HG03342 (cell line): ENCODE measurements around the gene TRMT44.
A peak's percentile ranks its signal among the peaks of the same experiment; 100 is the strongest.
"Not testable (repeated sequence)": the region's sequence is repeated elsewhere in the genome, so short reads cannot be mapped to it uniquely, and the experiment has no call there.

Experiments used
- ATAC-seq: cut with Tn5 transposase; IDR thresholded peaks from one replicate; pipeline ENCODE4 v1.9.1; 2021; ENCODE audit warnings: mild to moderate bottlenecking, moderate library complexity; ENCODE audit not compliant: unreplicated experiment

Gene TRMT44

DNA sequence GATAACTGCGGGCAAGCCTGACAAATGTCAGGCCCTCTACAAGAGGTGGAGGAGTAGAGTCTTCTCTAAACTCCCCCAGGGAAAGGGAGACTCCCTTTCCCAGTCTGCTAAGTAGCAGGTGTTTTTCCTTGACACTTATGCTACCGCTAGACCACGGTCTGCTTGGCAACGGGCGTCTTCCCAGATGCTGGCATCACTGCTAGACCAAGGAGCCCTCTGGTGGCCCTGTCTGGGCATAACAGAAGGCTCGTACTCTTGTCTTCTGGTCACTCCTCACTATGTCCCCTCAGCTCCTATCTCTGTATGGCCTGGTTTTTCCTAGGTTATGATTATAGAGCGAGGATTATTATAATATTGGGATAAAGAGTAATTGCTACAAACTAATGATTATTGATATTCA is 33.7 kb upstream of the TRMT44 start:
- ATAC-seq, result not testable (repeated sequence)

DNA sequence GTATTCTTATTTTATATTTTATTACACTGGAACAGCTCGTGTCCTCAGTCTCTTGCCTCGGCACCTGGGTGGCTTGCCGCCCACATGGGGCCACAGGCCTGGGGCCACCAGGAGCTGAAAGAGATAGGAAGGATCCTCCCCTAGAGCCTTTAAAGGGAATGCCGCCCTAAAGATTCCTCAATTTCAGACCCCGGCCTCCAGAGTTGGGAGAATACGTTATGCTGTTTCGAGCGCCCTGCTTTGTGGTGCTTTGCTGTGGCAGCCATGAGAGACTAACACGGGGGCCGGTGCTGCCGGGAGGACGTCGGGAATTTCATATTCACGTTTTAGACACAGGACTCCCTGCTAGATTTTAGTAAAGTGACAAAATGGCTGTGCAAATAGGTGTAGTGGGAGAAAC is 33.3 kb upstream of the TRMT44 start:
- ATAC-seq, result no peak

DNA sequence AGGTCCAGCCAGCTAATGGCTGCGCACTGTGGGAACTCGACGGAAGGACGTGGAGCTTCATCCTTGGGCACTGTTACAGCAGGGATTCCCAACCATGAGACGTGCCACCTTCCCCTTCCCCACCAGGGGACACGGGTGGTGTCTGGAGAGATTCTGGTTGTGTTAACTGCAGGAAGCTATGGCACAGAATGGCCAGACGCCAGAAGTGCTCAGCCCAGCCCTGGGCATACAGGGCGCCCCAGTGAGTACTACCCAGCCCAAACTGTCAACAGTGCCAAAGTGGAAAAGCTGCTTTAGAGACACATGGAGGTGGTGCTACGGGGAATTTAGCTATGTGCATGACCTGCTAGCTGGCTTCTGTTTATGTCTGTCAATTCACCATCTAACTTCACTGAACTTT is 32.8 kb upstream of the TRMT44 start:
- ATAC-seq, result no peak

- no peak for ATAC-seq
Measured at GRCh38 chr4:8409264-8410065, 31.1 kb upstream of the TRMT44 start.

DNA sequence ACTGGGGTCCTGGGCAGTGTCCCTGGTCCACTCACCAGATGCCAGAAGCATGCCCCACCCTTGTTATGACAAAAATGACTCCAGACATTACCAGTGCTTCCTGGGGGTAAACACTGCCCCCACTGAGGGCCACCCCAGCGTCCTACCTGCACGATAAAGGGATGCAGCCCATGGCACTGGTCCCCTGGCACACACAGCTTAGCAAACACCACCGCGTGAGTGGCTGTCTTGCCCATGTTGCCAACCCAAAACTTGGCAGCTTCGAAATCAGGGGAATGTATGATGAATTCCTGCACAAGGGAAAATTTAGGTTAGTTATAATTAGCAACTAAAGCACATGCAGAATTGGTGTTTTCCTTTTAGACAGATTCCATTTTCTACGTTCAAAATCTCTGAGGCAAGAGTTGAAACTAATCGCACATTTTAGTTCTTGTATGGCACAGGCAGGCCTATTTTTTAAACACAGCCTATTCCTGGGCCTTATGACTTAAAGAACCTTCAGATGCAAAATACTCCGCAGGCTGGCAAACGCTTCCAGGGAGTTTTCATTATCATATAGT is 30.4 kb upstream of the TRMT44 start:
- ATAC-seq, result no peak

GRCh38 chr4:8410641-8411271 is 29.8 kb upstream of the TRMT44 start:
- no peak for ATAC-seq

DNA sequence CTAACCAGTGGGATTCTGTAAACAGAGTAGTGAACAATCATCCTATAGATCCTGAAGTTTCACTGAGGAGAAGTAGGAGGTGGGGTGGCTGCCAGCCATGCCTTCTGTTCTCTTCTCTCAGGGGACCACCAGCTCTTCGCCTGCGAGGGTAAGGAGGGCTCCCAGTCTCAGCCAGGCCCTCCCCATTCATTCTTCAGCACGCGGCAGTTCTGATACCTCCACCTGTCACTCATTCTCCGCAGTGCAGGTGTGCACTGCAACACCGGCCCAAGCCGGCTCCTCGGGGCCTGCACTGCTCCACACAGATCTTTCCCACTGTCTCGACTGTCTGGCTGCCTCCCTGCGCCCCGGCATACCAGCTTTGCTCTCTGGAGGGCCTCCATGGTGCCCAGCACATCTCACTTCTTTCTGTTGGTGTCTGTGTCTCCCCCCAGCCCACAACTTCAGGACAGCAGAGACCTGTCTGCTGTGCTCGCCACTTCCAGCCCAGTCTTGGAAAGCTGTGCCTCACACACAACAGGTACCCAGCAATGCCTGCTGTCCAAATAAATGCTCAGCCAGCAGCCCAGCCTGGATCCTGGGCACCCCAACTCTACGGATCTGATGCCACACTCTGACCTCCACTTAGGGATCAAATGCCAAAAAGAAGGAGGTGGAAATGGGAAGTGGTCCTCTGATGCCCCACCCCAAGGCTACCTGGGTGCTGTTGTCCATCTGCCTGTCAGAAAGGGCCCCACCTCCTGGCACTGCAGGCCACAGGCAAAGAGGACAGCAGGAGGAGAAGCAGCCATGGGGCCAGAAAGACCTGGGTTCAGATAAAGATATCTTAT is 29.0 kb upstream of the TRMT44 start:
- ATAC-seq, result no peak

GRCh38 chr4:8412288-8412687 is 28.3 kb upstream of the TRMT44 start:
- ATAC-seq, result no peak

- ATAC-seq, result no peak
Measured at GRCh38 chr4:8414377-8414776, 26.2 kb upstream of the TRMT44 start.

- no peak for ATAC-seq
Measured at GRCh38 chr4:8417071-8417614, 23.4 kb upstream of the TRMT44 start.

GRCh38 chr4:8419222-8420041 is 21.1 kb upstream of the TRMT44 start:
- peak; percentile 88 for ATAC-seq

DNA sequence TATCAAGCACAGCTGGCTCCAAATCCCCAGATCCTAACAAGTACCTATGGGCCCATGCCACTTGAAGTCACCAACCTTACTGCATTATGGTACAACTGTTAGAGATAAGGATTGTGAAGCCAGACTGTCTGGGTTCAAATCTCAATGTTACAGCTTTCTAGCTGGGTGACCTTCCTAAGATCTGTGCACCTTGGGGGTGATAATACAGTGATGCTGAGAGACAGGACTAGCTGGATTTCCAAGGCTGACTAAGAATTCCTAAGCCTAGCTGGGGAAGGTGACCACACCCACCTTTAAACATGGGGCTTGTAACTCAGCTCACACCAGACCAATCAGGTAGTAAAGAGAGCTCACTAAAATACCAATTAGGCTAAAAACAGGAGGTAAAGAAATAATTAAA is 20.4 kb upstream of the TRMT44 start:
- not testable (repeated sequence) for ATAC-seq

GRCh38 chr4:8422327-8422726 is 18.2 kb upstream of the TRMT44 start:
- no peak for ATAC-seq

- ATAC-seq, result no peak
Measured at GRCh38 chr4:8422786-8423185, 17.8 kb upstream of the TRMT44 start.

DNA sequence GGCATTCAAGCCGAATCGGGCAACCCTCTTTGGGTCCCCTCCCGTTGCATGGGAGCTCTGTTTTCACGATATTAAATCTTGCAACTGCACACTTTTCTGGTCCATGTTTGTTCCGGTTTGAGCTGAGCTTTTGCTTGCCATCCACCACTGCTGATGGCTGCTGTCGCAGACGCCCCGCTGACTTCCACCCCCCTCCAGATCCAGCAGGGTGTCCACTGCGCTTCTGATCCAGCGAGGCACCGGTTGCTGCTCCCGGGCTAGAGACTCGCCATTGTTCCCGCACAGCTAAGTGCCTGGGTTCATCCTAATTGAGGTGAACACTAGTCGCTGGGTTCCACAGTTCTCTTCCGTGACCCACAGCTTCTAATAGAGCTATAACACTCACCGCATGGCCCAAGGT is 13.3 kb upstream of the TRMT44 start:
- no peak for ATAC-seq

- peak; percentile 67 for ATAC-seq
Measured at GRCh38 chr4:8427761-8428287, 12.8 kb upstream of the TRMT44 start.

GRCh38 chr4:8428288-8429097 is 12.1 kb upstream of the TRMT44 start:
- ATAC-seq, result peak; percentile 93

DNA sequence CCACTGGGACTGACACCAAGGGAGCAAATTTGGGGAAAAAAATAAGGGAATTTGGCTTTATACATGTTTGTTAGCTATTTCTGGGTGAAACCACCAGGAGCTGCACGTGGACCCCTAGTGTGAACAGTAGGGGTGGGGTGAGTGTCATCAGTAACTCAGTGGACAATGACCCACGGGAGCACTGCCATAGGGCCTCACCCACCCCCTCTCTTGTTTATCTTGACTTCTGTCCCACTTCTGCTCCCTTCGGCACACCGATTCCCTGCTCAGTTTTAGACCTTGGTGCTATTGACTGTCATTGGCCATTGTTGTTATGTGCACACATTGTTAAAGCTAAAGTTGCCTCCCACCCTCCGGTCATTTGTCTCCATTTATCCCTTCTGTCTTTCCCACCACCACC is 9.0 kb upstream of the TRMT44 start:
- ATAC-seq, result no peak

DNA sequence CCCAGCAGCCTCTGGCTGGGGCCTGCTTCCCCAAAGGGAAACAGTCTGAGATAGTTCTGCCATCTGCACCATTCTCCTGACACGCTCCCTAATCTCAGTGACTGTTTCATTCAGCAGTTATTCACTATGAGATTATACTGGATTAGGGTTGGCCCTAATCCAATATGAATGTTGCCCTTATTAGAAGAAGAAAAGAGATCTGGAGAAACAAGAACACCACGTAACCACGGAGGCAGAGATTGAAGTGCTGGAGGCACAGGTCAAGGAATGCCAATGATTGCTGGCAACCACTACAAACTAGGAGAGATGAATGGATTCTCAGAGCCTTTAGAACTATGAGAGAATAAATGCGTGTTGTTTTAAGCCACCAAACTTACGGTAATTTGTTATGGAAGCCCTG is 7.4 kb upstream of the TRMT44 start:
- no peak for ATAC-seq
